BLaER1 treated with 17β-estradiol and CSF1 and Interleukin-3, amounts not matched to agents 10 nM and 100 nM (cell line): ENCODE measurements around the gene TCEAL6.
"Not testable (repeated sequence)": the region's sequence is repeated elsewhere in the genome, so short reads cannot be mapped to it uniquely, and the experiment has no call there.

ENCODE experiments used
- H3K27ac ChIP-seq, 11 experiments: shearing (Covaris generic); formaldehyde crosslinking; 2 replicates each; pipeline ENCODE4 v1.8.1; 2022
- H3K27me3 ChIP-seq, 11 experiments: shearing (Covaris generic); formaldehyde crosslinking; 2 replicates each; pipeline ENCODE4 v1.8.1; 2022
- H3K36me3 ChIP-seq, 11 experiments: shearing (Covaris generic); formaldehyde crosslinking; 2 replicates each; pipeline ENCODE4 v1.8.1; 2022
- H3K4me1 ChIP-seq, 10 experiments: shearing (Covaris generic); formaldehyde crosslinking; 2 replicates each; pipeline ENCODE4 v1.8.1; 2022
- H3K4me2 ChIP-seq, 11 experiments: shearing (Covaris generic); formaldehyde crosslinking; 2 replicates each; pipeline ENCODE4 v1.8.1; 2022
- H3K4me3 ChIP-seq, 10 experiments: shearing (Covaris generic); formaldehyde crosslinking; 2 replicates each; pipeline ENCODE4 v1.8.1; 2022
- H3K9ac ChIP-seq, 11 experiments: shearing (Covaris generic); formaldehyde crosslinking; 2 replicates each; pipeline ENCODE4 v1.8.1; 2022
- H3K9me3 ChIP-seq, 11 experiments: shearing (Covaris generic); formaldehyde crosslinking; replicated peaks in 1 of 11; 2 replicates each; pipeline ENCODE4 v1.8.1; 2022
- H4K20me1 ChIP-seq, 11 experiments: shearing (Covaris generic); formaldehyde crosslinking; 2 replicates each; pipeline ENCODE4 v1.8.1; 2022
- Cebpa-rat ChIP-seq, 11 experiments: shearing (Covaris generic); IDR thresholded peaks; 2 replicates each; pipeline ENCODE4 v1.8.1; 2022

The TCEAL6 gene

GRCh38 chrX:102142274-102142673 is at the start of gene TCEAL6:
Gene TCEAL6, minus strand, starts transcription at chrX:102142481.
- H4K20me1 ChIP-seq, H3K4me2 ChIP-seq, H3K9me3 ChIP-seq, H3K27me3 ChIP-seq, H3K36me3 ChIP-seq, H3K4me3 ChIP-seq, H3K9ac ChIP-seq, H3K4me1 ChIP-seq, H3K27ac ChIP-seq: not testable (repeated sequence)

DNA sequence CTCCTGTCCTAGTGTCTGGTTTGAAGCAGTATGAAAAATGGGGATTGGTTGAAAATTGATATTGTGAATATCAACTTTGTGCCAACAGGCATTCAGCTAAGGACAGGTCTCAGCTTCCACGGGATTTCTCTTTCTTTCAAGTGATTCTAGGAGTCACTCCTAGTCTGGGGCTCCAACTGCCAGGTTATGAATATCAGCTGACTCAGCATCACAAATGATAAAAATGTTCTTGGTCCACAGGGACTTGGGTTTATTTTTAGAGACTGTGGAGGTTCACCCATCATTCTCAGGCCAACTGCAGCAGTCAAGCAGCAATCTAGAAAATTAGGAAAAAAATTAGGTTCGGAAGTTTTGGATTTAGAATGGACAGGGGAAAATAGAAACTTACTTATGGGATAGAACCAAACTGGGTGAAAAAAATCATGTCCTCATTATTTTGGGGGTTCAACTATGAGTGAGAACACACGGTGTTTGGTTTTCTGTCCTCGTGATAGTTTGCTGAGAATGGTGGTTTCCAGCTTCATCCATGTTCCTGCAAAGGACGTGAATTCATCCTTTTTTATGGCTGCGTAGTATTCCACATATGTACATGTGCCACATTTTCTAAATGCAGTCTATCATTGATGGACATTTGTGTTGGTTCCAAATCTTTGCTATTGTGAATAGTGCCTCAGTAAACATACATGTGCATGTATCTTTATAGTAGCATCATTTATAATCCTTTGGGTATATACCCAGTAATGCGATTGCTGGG is 43.9 kb upstream of the TCEAL6 start:
- H3K27ac ChIP-seq, result no peak overlapping the region
- H3K36me3 ChIP-seq, result no peaks in the 10 kb centered on the region
- H3K27me3 ChIP-seq, result no peaks in the 10 kb centered on the region
- no peaks in the 10 kb centered on the region for H4K20me1 ChIP-seq
- peaks cover 11 to 22% (median 18%) of the 10 kb centered on the region in 11 experiments for H3K9me3 ChIP-seq
- no peak for TF ChIP-seq Cebpa-rat (IDR thresholded peaks at IDR 0.05)
- H3K4me3 ChIP-seq, result no peak overlapping the region
- no peak overlapping the region for H3K4me2 ChIP-seq
- no peaks in the 10 kb centered on the region for H3K4me1 ChIP-seq
- no peak overlapping the region for H3K9ac ChIP-seq

GRCh38 chrX:102155806-102156179 is 13.5 kb upstream of the TCEAL6 start, which contains the start of gene BEX5:
Gene BEX5, minus strand, starts transcription at chrX:102155977. Its CDS starts 1,712 bp downstream, at chrX:102154265.
- H3K4me1 ChIP-seq, result no peaks in the 10 kb centered on the region
- TF ChIP-seq Cebpa-rat (IDR thresholded peaks at IDR 0.05), result no peak
- H3K9me3 ChIP-seq, result peaks cover 11 to 29% (median 15%) of the 10 kb centered on the region in 11 experiments; a peak in 19 of 22 replicates
- no peak within 1 kb of the TSS for H3K27ac ChIP-seq
- no peak within 1 kb of the TSS for H3K4me3 ChIP-seq
- H4K20me1 ChIP-seq, result no peaks in the 10 kb centered on the region
- no peaks in the 10 kb centered on the region; a peak in 2 of 22 replicates for H3K27me3 ChIP-seq
- H3K9ac ChIP-seq, result no peak within 1 kb of the TSS
- no peaks in the 10 kb centered on the region for H3K36me3 ChIP-seq
- H3K4me2 ChIP-seq, result no peak within 1 kb of the TSS

DNA sequence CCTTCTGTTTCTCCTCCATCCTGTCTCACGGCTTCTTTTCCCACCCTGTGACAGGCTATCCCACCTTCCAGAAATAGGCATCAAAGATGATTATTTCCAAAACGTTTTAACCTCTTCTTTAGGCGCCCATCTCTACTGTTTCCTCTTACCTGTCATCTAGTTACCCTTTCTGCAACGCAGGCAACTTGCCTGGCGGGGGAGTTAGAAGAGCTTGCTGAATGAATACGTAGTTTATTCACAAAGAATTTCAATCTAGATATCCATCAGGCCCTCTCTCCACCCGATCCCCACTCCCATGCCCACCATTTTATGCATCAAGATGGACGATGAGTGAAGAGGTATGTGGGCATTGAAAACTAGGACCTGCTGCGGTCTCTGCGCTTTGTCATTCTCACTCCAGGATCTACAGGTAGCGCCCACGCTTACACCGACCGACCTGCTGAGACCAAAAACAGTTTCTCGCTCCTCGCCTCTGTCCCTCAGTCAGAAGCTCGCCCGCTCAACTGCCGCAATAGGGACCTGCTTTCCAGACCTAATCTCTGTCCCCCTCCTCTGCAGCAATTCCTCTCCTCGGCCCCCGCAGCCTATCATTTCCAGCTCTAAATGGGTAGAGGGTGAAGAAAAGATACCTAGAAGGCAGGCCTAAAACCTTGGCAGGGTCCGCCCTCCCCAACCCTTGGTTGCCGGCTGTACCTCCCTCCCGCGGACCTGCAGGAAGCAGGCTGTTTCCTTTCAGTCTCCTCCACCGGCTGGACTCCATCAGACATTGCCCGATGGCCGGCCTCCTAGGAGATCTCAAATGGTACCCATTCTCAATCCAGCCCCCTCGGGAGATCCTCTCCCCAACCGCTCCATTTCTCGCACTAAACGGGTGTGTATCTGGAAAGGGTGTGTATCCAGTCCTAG is 12.9 kb upstream of the TCEAL6 start:
- Histone ChIP-seq H3K4me1 (no peaks in the 10 kb centered on the region), H3K9ac (no peak overlapping the region), H3K27me3 (no peaks in the 10 kb centered on the region; a peak in 2 of 22 replicates), H3K9me3 (peaks cover 11 to 26% (median 14%) of the 10 kb centered on the region in 11 experiments; a peak in 19 of 22 replicates), H3K4me2 (no peak overlapping the region), H3K27ac (no peak overlapping the region), H4K20me1 (no peaks in the 10 kb centered on the region), H3K36me3 (no peaks in the 10 kb centered on the region), H3K4me3 (no peak overlapping the region)
- no peak for TF ChIP-seq Cebpa-rat (IDR thresholded peaks at IDR 0.05)

DNA sequence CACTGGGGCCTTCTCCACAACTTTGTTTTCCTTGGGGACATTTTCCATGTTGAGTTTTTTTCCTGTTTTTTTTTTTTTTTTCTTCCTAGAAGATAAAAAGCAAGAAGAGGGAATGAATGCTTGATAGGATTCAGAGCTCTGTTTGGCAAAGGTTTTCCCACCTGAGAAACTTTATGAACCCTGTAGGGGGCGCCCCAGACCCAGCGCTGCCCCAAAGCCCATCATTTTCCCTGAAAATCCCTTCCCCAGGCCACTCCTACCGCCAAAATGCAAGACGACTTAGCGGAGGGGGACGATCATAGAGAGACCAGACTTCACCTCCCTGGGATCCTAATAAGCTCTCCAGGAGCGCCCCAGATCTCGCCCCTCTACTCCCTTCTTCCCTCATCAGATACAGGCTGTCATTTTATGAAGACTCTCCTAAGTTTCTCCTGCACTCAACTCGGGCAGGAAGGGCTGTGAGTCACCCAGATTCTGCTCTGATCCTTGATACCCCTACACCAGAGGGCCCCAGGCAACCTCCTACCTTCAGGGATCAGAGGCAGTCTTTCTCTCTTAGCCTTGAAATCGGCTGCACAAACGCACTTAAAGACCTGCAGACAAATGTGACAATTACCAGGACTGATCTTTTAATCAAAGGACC is 12.1 kb upstream of the TCEAL6 start:
- no peaks in the 10 kb centered on the region; a peak in 1 of 22 replicates for H3K27me3 ChIP-seq
- no peak overlapping the region for H3K4me3 ChIP-seq
- peaks cover 10 to 25% (median 14%) of the 10 kb centered on the region in 11 experiments; a peak in 19 of 22 replicates for H3K9me3 ChIP-seq
- no peaks in the 10 kb centered on the region for H3K36me3 ChIP-seq
- no peak overlapping the region for H3K9ac ChIP-seq
- no peak overlapping the region for H3K27ac ChIP-seq
- TF ChIP-seq Cebpa-rat (IDR thresholded peaks at IDR 0.05), result no peak
- no peaks in the 10 kb centered on the region for H3K4me1 ChIP-seq
- H3K4me2 ChIP-seq, result no peak overlapping the region
- H4K20me1 ChIP-seq, result no peaks in the 10 kb centered on the region

DNA sequence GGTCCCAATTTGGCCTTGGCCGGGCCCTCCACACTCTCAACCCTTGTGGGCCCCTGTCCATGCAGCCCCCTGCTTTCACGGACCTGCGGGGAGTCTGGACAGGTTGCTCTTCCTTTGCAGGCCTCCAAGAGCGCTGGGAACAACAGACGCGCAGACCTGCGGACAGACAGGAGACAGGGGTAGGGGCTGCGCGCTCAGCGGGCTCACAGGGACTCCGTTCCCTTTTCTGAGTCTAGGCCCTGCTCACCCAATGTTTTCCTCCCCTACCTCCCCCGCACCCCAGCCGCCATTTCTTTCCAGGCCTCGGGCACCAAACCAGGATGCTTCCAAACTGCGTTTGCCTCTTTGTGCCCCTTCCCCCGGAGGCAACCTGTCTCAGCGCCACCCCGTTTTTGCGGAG is 650 bp downstream of the TCEAL6 start:
- not testable (repeated sequence) for H3K9ac ChIP-seq, H4K20me1 ChIP-seq, H3K27me3 ChIP-seq, H3K4me2 ChIP-seq, H3K27ac ChIP-seq, H3K9me3 ChIP-seq, H3K4me1 ChIP-seq, H3K4me3 ChIP-seq, H3K36me3 ChIP-seq

DNA sequence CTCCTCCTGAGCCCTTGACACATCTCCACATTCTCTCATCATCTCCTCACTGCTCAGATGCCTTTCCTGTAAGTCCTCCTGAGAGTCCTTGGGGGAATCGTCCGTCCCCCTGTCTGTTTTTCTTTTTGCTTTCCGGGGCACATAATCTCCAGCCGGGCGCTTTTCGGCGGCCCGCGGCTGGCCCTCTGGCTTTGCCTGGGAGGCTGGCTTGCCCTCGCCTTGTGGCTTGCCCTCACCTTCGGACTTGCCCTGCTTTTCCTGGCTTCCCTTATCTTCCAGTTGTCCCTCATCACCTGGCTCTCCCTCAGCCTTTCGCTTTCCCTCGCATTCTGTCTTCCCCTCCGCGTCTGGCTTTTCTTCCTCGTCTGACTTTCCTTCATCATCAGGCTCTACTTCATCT is 1.4 kb downstream of the TCEAL6 start:
- H3K36me3 ChIP-seq, H3K4me3 ChIP-seq, H3K27me3 ChIP-seq, H3K9me3 ChIP-seq, H4K20me1 ChIP-seq, H3K4me2 ChIP-seq, H3K9ac ChIP-seq, H3K27ac ChIP-seq, H3K4me1 ChIP-seq: not testable (repeated sequence)

GRCh38 chrX:102138064-102138463 is 4.2 kb downstream of the TCEAL6 start:
- H3K4me2 ChIP-seq, result no peak overlapping the region
- no peaks in the 10 kb centered on the region for H4K20me1 ChIP-seq
- no peaks in the 10 kb centered on the region for H3K9me3 ChIP-seq
- H3K36me3 ChIP-seq, result no peaks in the 10 kb centered on the region
- no peaks in the 10 kb centered on the region for H3K27me3 ChIP-seq
- TF ChIP-seq Cebpa-rat (IDR thresholded peaks at IDR 0.05), result no peak
- H3K9ac ChIP-seq, result no peak overlapping the region
- no peak overlapping the region for H3K27ac ChIP-seq
- no peaks in the 10 kb centered on the region for H3K4me1 ChIP-seq
- no peak overlapping the region for H3K4me3 ChIP-seq

DNA sequence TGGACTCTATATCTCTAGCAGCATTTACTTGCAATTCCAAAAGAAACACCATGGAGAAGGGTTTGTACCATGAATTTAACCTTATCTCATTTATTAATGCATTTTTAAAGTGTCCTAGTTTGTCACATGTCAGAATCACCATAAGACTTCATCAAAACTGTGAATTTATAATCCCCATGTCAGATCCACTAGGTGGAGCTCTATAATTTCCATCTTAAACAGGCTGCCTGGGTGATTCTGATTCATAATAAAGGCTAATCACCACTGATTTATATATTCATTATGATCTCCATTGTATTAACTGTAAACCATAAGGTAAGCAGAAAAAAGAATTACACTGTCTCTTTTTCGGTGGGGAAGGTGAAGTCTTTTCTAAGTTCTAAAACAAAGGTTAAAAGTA is 12.8 kb downstream of the TCEAL6 start:
- no peaks in the 10 kb centered on the region for H4K20me1 ChIP-seq
- no peaks in the 10 kb centered on the region for H3K27me3 ChIP-seq
- peaks cover 0 to 4% (median 0%) of the 10 kb centered on the region in 10 experiments; a peak in 2 of 20 replicates for H3K4me1 ChIP-seq

More for the DNA sequence above, 12.8 kb downstream of the TCEAL6 start:
- H3K36me3 ChIP-seq, result no peaks in the 10 kb centered on the region
- TF ChIP-seq Cebpa-rat (IDR thresholded peaks at IDR 0.05), result no peak
- no peak overlapping the region for H3K9ac ChIP-seq
- no peak overlapping the region for H3K4me2 ChIP-seq
- no peak overlapping the region for H3K4me3 ChIP-seq
- no peak overlapping the region for H3K27ac ChIP-seq
- H3K9me3 ChIP-seq, result no peaks in the 10 kb centered on the region
